Subcutaneous preadipocyte (primary cell): ENCODE measurements around the gene METTL15. TPM values are rescaled to one million over a fixed set of nuclear protein-coding genes. Genes with fewer than 3 reads are reported as not detected.

Experiments used
- small RNA-seq: library from RNA; depleted of rRNA; stranded (forward); fragments of <200 nt; gene quantifications from one replicate; pipeline ENCODE3, GENCODE V24; 2012
- total RNA-seq: library from RNA; depleted of rRNA; stranded (reverse); fragments of >200 nt; gene quantifications from 2 replicates; pipeline ENCODE4 v1.2.3, GENCODE V29; 2012

METTL15 gene
- 13.6 and 22.1 TPM in 2 replicates for total RNA-seq

GRCh38 chr11:28107750-28108618 lies at the start of gene METTL15, which contains the start of gene KIF18A:
Gene METTL15, plus strand, starts transcription at chr11:28108388. Its CDS starts 4,947 bp downstream, at chr11:28113335.
Gene KIF18A, minus strand, starts transcription at chr11:28108156. Its CDS starts 10,209 bp downstream, at chr11:28097947.

Small RNA genes lying within 50 kb of the gene (small RNA-seq; reads per million reads assigned to genes)
- gene AC023206.1 = not detected

Other genes with a start within 250 kb of the METTL15 start
- 14.0 and 22.1 TPM in 2 replicates for gene KIF18A, start 232 bp upstream of the METTL15 start, total RNA-seq